HEK293 (cell line): ENCODE measurements around the gene CREB5.

Experiments
- CTCF ChIA-PET: fragments of 350-600 bp; formaldehyde crosslinking; extraction: SDS; loops from one replicate; lab custom pipeline; 2021; ENCODE audit warnings: antibody characterized with exemption; lab: Yijun Ruan, JAX
- POLR2A ChIA-PET: fragments of 300-600 bp; formaldehyde crosslinking; extraction: SDS; loops from one replicate; lab custom pipeline; 2020; ENCODE audit warnings: antibody characterized with exemption, inconsistent platforms; lab: Yijun Ruan, JAX
- H3K27ac ChIP-seq: fragments of 200-500 bp; sonication (Bioruptor generic); 2 replicates; pipeline ENCODE4 v1.5.1; 2014; ENCODE audit warnings: low read depth, low read length, control low read depth, inconsistent platforms; ENCODE audit errors: extremely low read depth
- H3K36me3 ChIP-seq, 2 experiments: fragments of 200-500 bp in 1 of 2; sonication (Bioruptor generic) in 1 of 2; 1 replicate in 1 of 2; 2 replicates in 1 of 2; pipeline ENCODE4 v1.5.1; 2014 to 2017; ENCODE audit warnings: inconsistent platforms in 2 of 2, low read length in 2 of 2; ENCODE audit not compliant: control insufficient read depth in 2 of 2, insufficient read depth in 1 of 2
- H3K4me1 ChIP-seq: fragments of 200-500 bp; sonication (Bioruptor generic); 2 replicates; pipeline ENCODE4 v1.5.1; 2014; ENCODE audit warnings: mild to moderate bottlenecking, low read length, inconsistent platforms; ENCODE audit not compliant: control insufficient read depth, insufficient read depth
- H3K4me3 ChIP-seq: 2 replicates; pipeline ENCODE4 v1.5.1; 2011; ENCODE audit warnings: low read depth, mild to moderate bottlenecking, control low read depth, low read length, moderate library complexity
- H3K9me3 ChIP-seq: fragments of 200-500 bp; sonication (Bioruptor generic); 2 replicates; pipeline ENCODE4 v1.5.1; 2014; ENCODE audit warnings: low read depth, low read length, inconsistent platforms; ENCODE audit not compliant: control insufficient read depth, insufficient read depth
- ATF2 ChIP-seq: fragments of 450-650 bp; formaldehyde crosslinking; IDR thresholded peaks from 2 replicates; pipeline ENCODE4 v1.5.1; 2016; ENCODE audit warnings: missing biosample characterization, missing genetic modification characterization, low read depth
- PRDM10 ChIP-seq: fragments of 450-650 bp; formaldehyde crosslinking; IDR thresholded peaks from 2 replicates; pipeline ENCODE4 v1.5.1; 2016; ENCODE audit warnings: missing biosample characterization, missing genetic modification characterization
- PRDM2 ChIP-seq: fragments of 450-650 bp; formaldehyde crosslinking; IDR thresholded peaks from 2 replicates; pipeline ENCODE4 v1.5.1; 2016; ENCODE audit warnings: missing biosample characterization, missing genetic modification characterization, borderline replicate concordance
- PRDM4 ChIP-seq: fragments of 450-650 bp; formaldehyde crosslinking; IDR thresholded peaks from 2 replicates; pipeline ENCODE4 v1.5.1; 2017; ENCODE audit warnings: missing biosample characterization, missing genetic modification characterization
- RBAK ChIP-seq: fragments of 450-650 bp; formaldehyde crosslinking; IDR thresholded peaks from 2 replicates; pipeline ENCODE4 v1.5.1; 2016; ENCODE audit warnings: missing biosample characterization, missing genetic modification characterization
- SCRT1 ChIP-seq: fragments of 450-650 bp; formaldehyde crosslinking; IDR thresholded peaks from 2 replicates; pipeline ENCODE4 v1.5.1; 2016; ENCODE audit warnings: missing biosample characterization, missing genetic modification characterization, borderline replicate concordance
- ZBTB44 ChIP-seq: fragments of 450-650 bp; IDR thresholded peaks from 2 replicates; pipeline ENCODE4 v1.5.1; 2018; ENCODE audit warnings: missing biosample characterization, mild to moderate bottlenecking, missing genetic modification characterization
- ZIC2 ChIP-seq: fragments of 450-650 bp; formaldehyde crosslinking; IDR thresholded peaks from 2 replicates; pipeline ENCODE4 v1.5.1; 2016; ENCODE audit warnings: missing biosample characterization, missing genetic modification characterization
- ZNF184 ChIP-seq: fragments of 450-650 bp; IDR thresholded peaks from 2 replicates; pipeline ENCODE4 v1.5.1; 2018; ENCODE audit warnings: missing biosample characterization, mild to moderate bottlenecking, missing genetic modification characterization
- ZNF335 ChIP-seq: fragments of 450-650 bp; formaldehyde crosslinking; conservative IDR thresholded peaks from 2 replicates; pipeline ENCODE4 v1.5.1; 2016; ENCODE audit warnings: missing biosample characterization, missing genetic modification characterization
- ZNF350 ChIP-seq: fragments of 450-650 bp; formaldehyde crosslinking; IDR thresholded peaks from 2 replicates; pipeline ENCODE4 v1.5.0; 2017; ENCODE audit warnings: missing biosample characterization, mild to moderate bottlenecking, missing genetic modification characterization
- ZNF513 ChIP-seq: fragments of 450-650 bp; IDR thresholded peaks from 2 replicates; pipeline ENCODE4 v1.5.1; 2018; ENCODE audit warnings: missing biosample characterization, missing genetic modification characterization
- ZNF704 ChIP-seq: fragments of 450-650 bp; formaldehyde crosslinking; IDR thresholded peaks from 2 replicates; pipeline ENCODE4 v1.5.1; 2016; ENCODE audit warnings: missing biosample characterization, missing genetic modification characterization
- ZNF830 ChIP-seq: fragments of 450-650 bp; IDR thresholded peaks from 2 replicates; pipeline ENCODE4 v1.5.0; 2018; ENCODE audit warnings: missing biosample characterization, missing genetic modification characterization, low read depth, mild to moderate bottlenecking, moderate library complexity
- ZSCAN23 ChIP-seq: fragments of 450-650 bp; formaldehyde crosslinking; IDR thresholded peaks from 2 replicates; pipeline ENCODE4 v1.5.1; 2016; ENCODE audit warnings: missing biosample characterization, missing genetic modification characterization

CREB5 gene

GRCh38 chr7:28638914-28639313 is 226.6 kb downstream of the CREB5 start:
- TF ChIP-seq PRDM4 (tag by site-specific recombination) (no peak), ZNF335 (no peak), ZNF704 (tag by site-specific recombination) (no peak), ZSCAN23 (tag by site-specific recombination) (no peak)
- POLR2A ChIA-PET = no interaction called here
- Histone ChIP-seq H3K4me1 (no peaks in the 10 kb centered on the region; the same call in 1 of the 2 replicates), H3K9me3 (no peaks in the 10 kb centered on the region), H3K27ac (no peak overlapping the region), H3K36me3 (no peaks in the 10 kb centered on the region), H3K4me3 (no peak overlapping the region)
- CTCF ChIA-PET = interaction anchor here (1.0 to 1.1 kb wide), 2 partner anchors 21 to 249 kb away, joined by 3 to 5 read pairs; no protein-coding TSS in a partner anchor

GRCh38 chr7:28640001-28640400 is 227.7 kb downstream of the CREB5 start:
- H3K9me3 ChIP-seq = no peaks in the 10 kb centered on the region
- no peak for TF ChIP-seq ZNF513 (tag by site-specific recombination)
- TF ChIP-seq PRDM2 (tag by site-specific recombination) = no peak
- TF ChIP-seq PRDM10 (tag by site-specific recombination) = no peak
- no peak for TF ChIP-seq SCRT1 (tag by site-specific recombination)
- no peak for TF ChIP-seq ZIC2 (tag by site-specific recombination)
- no peak for TF ChIP-seq ZNF830 (tag by site-specific recombination)
- no peak for TF ChIP-seq ZNF350 (tag by site-specific recombination)
- no peak for TF ChIP-seq ZNF184 (tag by site-specific recombination)
- no peak for TF ChIP-seq ATF2 (tag by site-specific recombination)
- TF ChIP-seq RBAK (tag by site-specific recombination) = no peak
- TF ChIP-seq ZBTB44 (tag by site-specific recombination) = no peak
- ChIA-PET CTCF (interaction anchor here (2.7 kb wide), 1 partner anchor 13 kb away, joined by 10 read pairs; no protein-coding TSS in a partner anchor), POLR2A (no interaction called here)
- no peaks in the 10 kb centered on the region; the same call in 1 of the 2 replicates for H3K4me1 ChIP-seq
- H3K27ac ChIP-seq = no peak overlapping the region
- no peak overlapping the region for H3K4me3 ChIP-seq
- no peaks in the 10 kb centered on the region for H3K36me3 ChIP-seq
